Astrocyte (in vitro differentiated cells and primary cell): Measurements from ENCODE around the gene EMC10.

ENCODE experiments used
- EZH2 ChIP-seq: IDR thresholded peaks from 2 replicates; pipeline ENCODE4 v1.6.1; 2012; ENCODE audit warnings: mild to moderate bottlenecking, low read length, inconsistent platforms; ENCODE audit not compliant: insufficient read depth
- TF ChIP-seq, protein P1 (sequence below): IDR thresholded peaks from 2 replicates; pipeline ENCODE4 v1.5.1; 2011; ENCODE audit warnings: low read depth, mild to moderate bottlenecking, inconsistent platforms, low read length, moderate library complexity; ENCODE audit not compliant: insufficient read depth

DNA sequence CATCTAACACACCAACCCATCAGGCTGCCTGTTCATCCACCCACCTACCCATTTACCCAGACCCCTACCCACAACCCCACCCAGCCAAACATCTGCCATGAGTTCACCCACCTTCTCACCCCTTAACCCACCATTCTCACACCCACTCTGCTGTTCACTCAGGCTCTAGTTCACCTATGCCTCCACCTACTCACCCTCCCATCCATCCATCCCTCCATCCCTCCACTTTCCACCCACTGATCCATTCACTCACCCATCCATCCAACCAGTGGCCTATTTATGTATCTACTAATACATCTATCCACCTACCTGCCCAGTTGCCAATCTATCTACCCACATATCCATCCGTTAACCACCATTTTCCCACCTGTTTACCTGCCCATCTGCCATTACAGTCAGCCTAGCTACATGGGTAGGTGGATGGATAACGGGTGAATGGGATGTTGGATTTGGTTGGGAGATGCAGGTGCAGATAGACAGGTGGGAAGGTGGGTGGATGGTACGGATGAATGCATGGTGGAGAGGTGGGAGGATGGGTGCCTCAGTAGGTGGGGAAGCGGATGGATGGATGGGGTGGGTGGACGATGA is 38.4 kb upstream of the EMC10 start:
- TF ChIP-seq EZH2: no peak
- TF ChIP-seq, protein P1, sequence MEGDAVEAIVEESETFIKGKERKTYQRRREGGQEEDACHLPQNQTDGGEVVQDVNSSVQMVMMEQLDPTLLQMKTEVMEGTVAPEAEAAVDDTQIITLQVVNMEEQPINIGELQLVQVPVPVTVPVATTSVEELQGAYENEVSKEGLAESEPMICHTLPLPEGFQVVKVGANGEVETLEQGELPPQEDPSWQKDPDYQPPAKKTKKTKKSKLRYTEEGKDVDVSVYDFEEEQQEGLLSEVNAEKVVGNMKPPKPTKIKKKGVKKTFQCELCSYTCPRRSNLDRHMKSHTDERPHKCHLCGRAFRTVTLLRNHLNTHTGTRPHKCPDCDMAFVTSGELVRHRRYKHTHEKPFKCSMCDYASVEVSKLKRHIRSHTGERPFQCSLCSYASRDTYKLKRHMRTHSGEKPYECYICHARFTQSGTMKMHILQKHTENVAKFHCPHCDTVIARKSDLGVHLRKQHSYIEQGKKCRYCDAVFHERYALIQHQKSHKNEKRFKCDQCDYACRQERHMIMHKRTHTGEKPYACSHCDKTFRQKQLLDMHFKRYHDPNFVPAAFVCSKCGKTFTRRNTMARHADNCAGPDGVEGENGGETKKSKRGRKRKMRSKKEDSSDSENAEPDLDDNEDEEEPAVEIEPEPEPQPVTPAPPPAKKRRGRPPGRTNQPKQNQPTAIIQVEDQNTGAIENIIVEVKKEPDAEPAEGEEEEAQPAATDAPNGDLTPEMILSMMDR: no peak
